ENCODE data around the gene ANXA7. TPM values are rescaled to one million over a fixed set of nuclear protein-coding genes. Genes with fewer than 3 reads are reported as not detected.
A peak's percentile ranks its signal among the peaks of the same experiment; 100 is the strongest.
"Not testable (repeated sequence)": the region's sequence is repeated elsewhere in the genome, so short reads cannot be mapped to it uniquely, and the experiment has no call there.

ANXA7 gene
- total RNA-seq, 2 donors from 2014 or later: 104 to 153 TPM

GRCh38 chr10:73414230-73414945 lies 530 bp upstream of the ANXA7 start:
- Mint-ChIP-seq H3K9me3 (no peaks in the 10 kb centered on the region), H3K36me3 (peaks cover 7 to 13% of the 10 kb centered on the region in 2 donors), H3K27ac (peak overlapping the region; percentile 65 to 97)
- DNase-seq (ENCODE audit: low spot score in 2 of 2) (no peak), ATAC-seq (no peak)

DNA sequence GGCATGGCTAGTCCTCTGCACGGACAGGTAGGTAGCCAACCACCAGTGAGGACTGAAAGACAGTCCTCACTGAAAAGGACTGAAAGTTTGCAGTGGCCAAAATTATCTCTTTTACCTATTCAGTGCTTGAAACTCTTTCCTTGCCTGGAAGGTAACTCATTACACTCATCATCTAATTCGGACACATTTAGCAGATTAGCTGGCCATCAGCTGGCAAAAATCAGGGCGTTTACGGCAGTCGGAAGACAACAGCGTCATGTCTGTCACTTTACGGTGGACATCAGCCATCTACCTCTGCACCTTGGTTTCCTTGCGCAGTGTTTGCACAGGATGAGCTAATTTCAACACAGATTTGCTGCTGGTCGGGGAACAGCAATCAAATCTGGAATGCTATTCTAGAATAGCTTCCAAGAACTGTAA lies 740 bp downstream of the ANXA7 start:
- ATAC-seq (peak; percentile 19 to 46), DNase-seq (ENCODE audit: low spot score in 2 of 2) (peak in 1 of 2 donors; percentile 52)
- no peaks in the 10 kb centered on the region for H3K9me3 Mint-ChIP-seq
- peaks cover 7 to 13% of the 10 kb centered on the region in 2 donors for H3K36me3 Mint-ChIP-seq
- H3K27ac Mint-ChIP-seq: peak overlapping the region; percentile 93 to 97

DNA sequence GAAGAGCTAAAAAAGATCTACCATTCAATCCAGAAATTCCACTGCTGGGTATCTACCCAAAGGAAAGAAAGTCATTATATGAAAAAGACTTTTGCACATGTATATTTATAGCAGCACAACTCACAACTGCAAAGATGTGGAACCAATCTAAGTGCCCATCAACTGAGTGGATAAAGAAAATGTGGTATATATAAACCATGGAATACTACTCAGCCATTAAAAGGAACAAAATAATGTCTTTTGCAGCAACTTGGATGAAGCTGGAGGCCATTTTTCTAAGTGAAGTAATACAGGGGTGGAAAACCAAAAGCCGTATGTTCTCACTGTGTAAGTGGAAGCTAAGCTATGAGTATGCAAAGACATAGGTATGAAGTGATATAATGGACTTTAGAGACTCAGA lies 3.0 kb downstream of the ANXA7 start:
- Mint-ChIP-seq H3K27ac (peak overlapping the region in 1 of 2 donors; percentile 60), H3K9me3 (no peaks in the 10 kb centered on the region), H3K36me3 (peaks cover 13% of the 10 kb centered on the region in 2 donors)
- ATAC-seq (no peak), DNase-seq (ENCODE audit: low spot score in 2 of 2) (no peak)

GRCh38 chr10:73408978-73409521 lies 4.8 kb downstream of the ANXA7 start:
- Mint-ChIP-seq H3K27ac (no peak overlapping the region), H3K9me3 (no peaks in the 10 kb centered on the region), H3K36me3 (peaks cover 13% of the 10 kb centered on the region in 2 donors)
- no peak for DNase-seq (ENCODE audit: low spot score in 2 of 2)
- no peak for ATAC-seq

DNA sequence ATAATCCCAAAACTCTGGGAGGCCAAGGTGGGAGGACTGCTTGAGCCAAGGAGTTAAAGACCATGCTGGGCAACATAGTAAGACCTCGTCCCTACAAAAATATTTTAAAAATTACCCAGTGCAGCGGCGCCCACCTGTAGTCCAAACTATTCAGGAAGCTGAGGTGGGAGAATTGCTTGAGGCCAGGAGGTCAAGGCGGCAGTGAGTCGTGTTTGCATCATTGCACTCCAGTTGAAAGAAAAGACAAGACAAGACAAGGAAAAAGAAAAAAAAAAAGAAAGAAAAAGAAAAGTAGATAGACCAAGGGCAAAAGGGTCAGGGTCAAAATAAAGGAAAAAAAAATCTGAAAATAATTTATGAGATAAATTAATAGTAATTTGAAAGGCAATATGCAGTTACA lies 5.8 kb downstream of the ANXA7 start:
- H3K36me3 Mint-ChIP-seq: peaks cover 10% of the 10 kb centered on the region in 2 donors
- no peak overlapping the region for H3K27ac Mint-ChIP-seq
- H3K9me3 Mint-ChIP-seq: no peaks in the 10 kb centered on the region
- ATAC-seq (no peak), DNase-seq (ENCODE audit: low spot score in 2 of 2) (no peak)

- ATAC-seq: no peak
- no peaks in the 10 kb centered on the region for H3K9me3 Mint-ChIP-seq
- no peak overlapping the region for H3K27ac Mint-ChIP-seq
- no peak for DNase-seq (ENCODE audit: low spot score in 2 of 2)
- H3K36me3 Mint-ChIP-seq: peaks cover 5 to 6% of the 10 kb centered on the region in 2 donors
Measured at GRCh38 chr10:73407495-73407894, 6.4 kb downstream of the ANXA7 start.

- DNase-seq (ENCODE audit: low spot score in 2 of 2): no peak
- H3K27ac Mint-ChIP-seq: peak overlapping the region in 1 of 2 donors; percentile 44
- H3K9me3 Mint-ChIP-seq: no peaks in the 10 kb centered on the region
- H3K36me3 Mint-ChIP-seq: peaks cover 5 to 6% of the 10 kb centered on the region in 2 donors
- no peak for ATAC-seq
Measured at GRCh38 chr10:73406846-73407245, 7.0 kb downstream of the ANXA7 start.

GRCh38 chr10:73405556-73405955 lies 8.3 kb downstream of the ANXA7 start:
- Mint-ChIP-seq H3K36me3 (peaks cover 0 to 6% of the 10 kb centered on the region in 2 donors), H3K9me3 (no peaks in the 10 kb centered on the region), H3K27ac (no peak overlapping the region)
- DNase-seq (ENCODE audit: low spot score in 2 of 2): no peak
- no peak for ATAC-seq

GRCh38 chr10:73404690-73405089 lies 9.2 kb downstream of the ANXA7 start:
- no peak overlapping the region for H3K27ac Mint-ChIP-seq
- no peaks in the 10 kb centered on the region for H3K9me3 Mint-ChIP-seq
- ATAC-seq (no peak), DNase-seq (ENCODE audit: low spot score in 2 of 2) (no peak)
- peaks cover 0 to 6% of the 10 kb centered on the region in 2 donors for H3K36me3 Mint-ChIP-seq

DNA sequence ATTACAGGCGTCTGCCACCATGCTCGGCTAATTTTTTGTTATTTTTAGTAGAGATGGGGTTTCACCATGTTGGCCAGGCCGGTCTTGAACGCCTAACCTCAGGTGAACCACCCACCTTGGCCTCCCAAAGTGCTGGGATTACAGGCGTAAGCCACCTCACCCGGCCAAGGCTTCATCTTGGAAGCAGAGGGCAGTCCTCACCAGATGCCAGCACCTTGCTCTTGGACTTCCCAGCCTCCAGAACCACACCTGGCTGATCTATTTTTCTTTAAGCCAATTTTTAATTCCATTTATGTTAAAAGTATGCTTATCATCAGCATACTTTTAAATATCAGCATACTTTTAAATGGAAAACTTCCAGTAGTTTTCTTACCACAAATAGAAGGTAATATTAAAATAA lies 12.2 kb downstream of the ANXA7 start:
- DNase-seq (ENCODE audit: low spot score in 2 of 2) (no peak), ATAC-seq (no peak)
- Mint-ChIP-seq H3K36me3 (no peaks in the 10 kb centered on the region), H3K27ac (no peak overlapping the region), H3K9me3 (no peaks in the 10 kb centered on the region)

GRCh38 chr10:73399063-73399462 lies 14.8 kb downstream of the ANXA7 start:
- ATAC-seq (no peak), DNase-seq (ENCODE audit: low spot score in 2 of 2) (no peak)
- Mint-ChIP-seq H3K27ac (no peak overlapping the region), H3K36me3 (peaks cover 7 to 18% of the 10 kb centered on the region in 2 donors), H3K9me3 (no peaks in the 10 kb centered on the region)

DNA sequence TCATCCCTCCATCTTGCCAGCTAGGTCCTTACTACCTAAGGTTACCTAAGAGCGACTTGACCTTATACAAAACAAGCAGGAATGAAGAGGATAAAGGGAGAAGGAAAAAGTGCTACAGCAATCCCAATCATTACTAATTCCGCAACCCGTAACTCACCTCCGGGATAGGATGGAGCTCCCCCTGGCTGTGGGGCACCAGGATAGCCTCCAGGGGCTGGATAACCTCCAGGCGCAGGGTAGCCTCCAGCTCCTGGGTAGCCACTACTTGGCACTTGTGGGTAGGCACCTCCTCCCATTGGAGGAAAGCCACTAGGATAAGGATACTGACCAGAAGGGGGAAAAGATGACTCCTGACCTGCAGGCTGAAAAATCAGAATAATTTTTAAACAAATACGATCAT lies 15.8 kb downstream of the ANXA7 start:
- Mint-ChIP-seq H3K36me3 (peaks cover 7 to 27% of the 10 kb centered on the region in 2 donors), H3K9me3 (no peaks in the 10 kb centered on the region), H3K27ac (no peak overlapping the region)
- ATAC-seq (no peak), DNase-seq (ENCODE audit: low spot score in 2 of 2) (no peak)

DNA sequence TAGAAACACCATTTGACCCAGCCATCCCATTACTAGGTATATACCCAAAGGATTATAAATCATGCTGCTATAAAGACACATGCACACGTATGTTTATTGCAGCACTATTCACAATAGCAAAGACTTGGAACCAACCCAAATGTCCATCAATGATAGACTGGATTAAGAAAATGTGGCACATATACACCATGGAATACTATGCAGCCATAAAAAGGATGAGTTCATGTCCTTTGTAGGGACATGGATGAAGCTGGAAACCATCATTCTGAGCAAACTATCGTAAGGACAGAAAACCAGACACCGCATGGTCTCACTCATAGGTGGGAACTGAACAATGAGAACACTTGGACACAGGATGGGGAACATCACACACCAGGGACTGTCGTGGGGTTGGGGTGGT lies 19.5 kb downstream of the ANXA7 start:
- H3K27ac Mint-ChIP-seq; H3K9me3 Mint-ChIP-seq; ATAC-seq; DNase-seq (ENCODE audit: low spot score in 2 of 2): not testable (repeated sequence)
- peaks cover 16 to 48% of the 10 kb centered on the region in 2 donors for H3K36me3 Mint-ChIP-seq

DNA sequence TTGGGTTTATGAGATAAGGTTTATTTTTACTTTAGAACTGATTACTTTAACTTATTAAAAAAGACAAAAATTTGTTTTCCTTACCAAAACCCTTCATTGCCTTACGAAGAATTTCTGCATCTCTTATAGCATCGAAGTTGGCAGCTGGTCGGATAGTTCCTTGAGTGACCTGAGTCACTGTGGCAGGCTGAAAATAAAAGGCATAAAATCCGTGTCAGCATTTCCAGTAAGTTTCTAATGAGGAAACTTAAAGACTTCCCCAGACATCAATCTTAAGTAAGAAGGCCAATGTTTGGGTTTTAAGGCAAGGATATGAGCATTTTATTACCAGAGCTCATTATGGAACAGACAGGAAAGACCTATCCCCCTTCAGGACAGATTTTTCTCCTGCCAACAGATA lies 25.6 kb downstream of the ANXA7 start:
- no peak for ATAC-seq
- DNase-seq (ENCODE audit: low spot score in 2 of 2): no peak
- Mint-ChIP-seq H3K27ac (no peak overlapping the region), H3K36me3 (peaks cover 9 to 23% of the 10 kb centered on the region in 2 donors), H3K9me3 (no peaks in the 10 kb centered on the region)

GRCh38 chr10:73386583-73386982 lies 27.3 kb downstream of the ANXA7 start:
- Mint-ChIP-seq H3K36me3 (peaks cover 4 to 10% of the 10 kb centered on the region in 2 donors), H3K27ac (no peak overlapping the region), H3K9me3 (no peaks in the 10 kb centered on the region)
- no peak for ATAC-seq
- DNase-seq (ENCODE audit: low spot score in 2 of 2): no peak

DNA sequence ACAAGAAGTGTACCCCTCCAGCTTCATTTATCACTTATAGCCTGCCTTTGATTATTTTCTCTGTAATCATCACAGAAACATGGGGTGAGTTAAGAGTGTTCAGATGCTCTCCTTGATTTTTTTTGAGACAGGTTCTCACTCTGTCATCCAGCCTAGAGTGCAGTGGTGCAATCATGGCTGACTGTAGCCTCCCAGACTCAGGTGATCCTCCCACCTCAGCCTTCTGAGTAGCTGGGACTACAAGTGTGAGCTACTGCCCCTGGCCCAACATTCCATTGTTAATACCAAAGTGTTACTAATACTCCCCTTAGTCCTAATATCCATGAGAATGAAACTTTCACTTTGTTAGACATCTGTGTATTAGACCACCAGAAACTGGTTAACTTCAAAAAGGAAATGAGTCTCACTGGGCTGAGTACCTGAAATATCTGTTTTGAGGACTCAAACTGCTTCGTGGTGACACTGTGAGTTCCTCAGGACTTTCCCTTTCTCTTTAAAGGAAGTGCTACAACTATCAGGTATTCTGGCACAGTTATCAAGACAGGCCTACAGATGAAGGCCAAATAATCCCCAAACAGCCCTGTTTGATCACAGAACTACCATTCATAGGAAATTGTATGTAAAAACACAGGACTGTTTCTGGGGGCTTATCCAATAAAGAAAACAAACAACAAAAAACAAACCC lies 34.7 kb downstream of the ANXA7 start:
- ATAC-seq: peak; percentile 35 to 46
- Mint-ChIP-seq H3K36me3 (peaks cover 9 to 14% of the 10 kb centered on the region in 2 donors), H3K27ac (peak overlapping the region; percentile 69 to 93), H3K9me3 (no peaks in the 10 kb centered on the region)
- no peak for DNase-seq (ENCODE audit: low spot score in 2 of 2)

DNA sequence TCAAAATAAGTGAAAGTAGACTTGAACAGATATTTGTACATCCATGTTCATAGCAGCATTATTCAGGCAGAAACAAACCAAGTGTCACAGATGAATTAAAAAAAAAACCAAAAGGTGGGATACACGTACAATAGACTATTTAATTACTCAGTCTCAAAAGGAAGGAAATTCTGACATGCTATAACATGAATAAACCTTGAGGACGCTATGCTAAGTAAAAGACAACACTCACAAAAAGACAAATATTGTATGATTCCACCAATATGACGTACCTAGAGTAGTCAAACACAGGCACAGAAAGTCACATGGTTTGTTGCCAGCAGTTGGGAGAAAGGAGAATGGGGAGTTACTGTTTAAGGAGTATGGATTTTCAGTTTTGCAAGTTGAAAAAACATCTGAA lies 37.2 kb downstream of the ANXA7 start:
- ATAC-seq: no peak
- Mint-ChIP-seq H3K9me3 (no peaks in the 10 kb centered on the region), H3K36me3 (peaks cover 9 to 19% of the 10 kb centered on the region in 2 donors), H3K27ac (peak overlapping the region; percentile 13 to 36)
- no peak for DNase-seq (ENCODE audit: low spot score in 2 of 2)

All from activated naive CD4-positive, alpha-beta T cell treated with anti-CD3 and anti-CD28 coated beads, Interleukin-2, amount 50 U/mL, for 72 hours (primary cell).